ENCODE measurements around the gene KRT24.

DNA sequence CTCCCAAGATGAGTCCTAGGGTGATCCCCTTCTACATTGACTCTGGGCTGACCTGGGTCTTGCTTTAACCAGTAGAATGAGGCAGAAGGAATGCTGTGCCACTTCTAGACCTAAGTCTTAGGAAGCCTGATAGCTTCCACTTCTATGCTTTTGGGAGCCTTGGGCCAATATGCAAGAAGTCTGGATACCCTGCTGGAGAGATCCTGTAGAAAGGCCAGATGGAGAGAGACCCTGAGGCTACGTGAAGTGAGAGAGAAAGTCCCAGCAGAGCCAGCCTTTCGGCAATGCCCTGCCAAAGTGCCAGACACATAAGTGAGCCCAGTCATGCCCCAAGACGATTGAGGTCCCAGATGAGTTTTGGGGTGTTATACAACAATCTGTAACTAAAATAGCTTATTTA, 40.3 kb downstream of the KRT24 start:
- TF ChIP-seq, protein P1, sequence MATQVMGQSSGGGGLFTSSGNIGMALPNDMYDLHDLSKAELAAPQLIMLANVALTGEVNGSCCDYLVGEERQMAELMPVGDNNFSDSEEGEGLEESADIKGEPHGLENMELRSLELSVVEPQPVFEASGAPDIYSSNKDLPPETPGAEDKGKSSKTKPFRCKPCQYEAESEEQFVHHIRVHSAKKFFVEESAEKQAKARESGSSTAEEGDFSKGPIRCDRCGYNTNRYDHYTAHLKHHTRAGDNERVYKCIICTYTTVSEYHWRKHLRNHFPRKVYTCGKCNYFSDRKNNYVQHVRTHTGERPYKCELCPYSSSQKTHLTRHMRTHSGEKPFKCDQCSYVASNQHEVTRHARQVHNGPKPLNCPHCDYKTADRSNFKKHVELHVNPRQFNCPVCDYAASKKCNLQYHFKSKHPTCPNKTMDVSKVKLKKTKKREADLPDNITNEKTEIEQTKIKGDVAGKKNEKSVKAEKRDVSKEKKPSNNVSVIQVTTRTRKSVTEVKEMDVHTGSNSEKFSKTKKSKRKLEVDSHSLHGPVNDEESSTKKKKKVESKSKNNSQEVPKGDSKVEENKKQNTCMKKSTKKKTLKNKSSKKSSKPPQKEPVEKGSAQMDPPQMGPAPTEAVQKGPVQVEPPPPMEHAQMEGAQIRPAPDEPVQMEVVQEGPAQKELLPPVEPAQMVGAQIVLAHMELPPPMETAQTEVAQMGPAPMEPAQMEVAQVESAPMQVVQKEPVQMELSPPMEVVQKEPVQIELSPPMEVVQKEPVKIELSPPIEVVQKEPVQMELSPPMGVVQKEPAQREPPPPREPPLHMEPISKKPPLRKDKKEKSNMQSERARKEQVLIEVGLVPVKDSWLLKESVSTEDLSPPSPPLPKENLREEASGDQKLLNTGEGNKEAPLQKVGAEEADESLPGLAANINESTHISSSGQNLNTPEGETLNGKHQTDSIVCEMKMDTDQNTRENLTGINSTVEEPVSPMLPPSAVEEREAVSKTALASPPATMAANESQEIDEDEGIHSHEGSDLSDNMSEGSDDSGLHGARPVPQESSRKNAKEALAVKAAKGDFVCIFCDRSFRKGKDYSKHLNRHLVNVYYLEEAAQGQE (IDR thresholded peaks at IDR 0.05; ENCODE audit: insufficient read depth in 1 of 2, low read depth in 2 of 2, low read length in 2 of 2) = no peak
- TF ChIP-seq POLR2AphosphoS5 (IDR thresholded peaks at IDR 0.05; ENCODE audit: low read depth, low read length) (no peak), SIN3A (IDR thresholded peaks at IDR 0.05; ENCODE audit: borderline replicate concordance, insufficient read depth, low read length) (no peak)
